Epithelial cell of esophagus (primary cell): Measurements from ENCODE around the gene AUTS2.
A peak's percentile ranks its signal among the peaks of the same experiment; 100 is the strongest.

Source experiments
- DNase-seq: peaks from one replicate; pipeline ENCODE4 v3.0.0; 2010; ENCODE audit warnings: low read depth
- H3K4me3 ChIP-seq: 2 replicates; pipeline ENCODE4 v1.5.1; 2011; ENCODE audit warnings: mild to moderate bottlenecking, low read length, control low read depth
- CTCF ChIP-seq: IDR thresholded peaks from 2 replicates; pipeline ENCODE4 v1.5.1; 2011; ENCODE audit warnings: low read depth, mild to moderate bottlenecking, low read length, control low read depth, inconsistent platforms; ENCODE audit not compliant: insufficient read depth; ENCODE audit errors: missing control alignments

AUTS2 gene

GRCh38 chr7:69723663-69724062, 125.4 kb downstream of the AUTS2 start:
- no peak overlapping the region for H3K4me3 ChIP-seq
- no peak for DNase-seq
- TF ChIP-seq CTCF = no peak

GRCh38 chr7:69728304-69728703, 130.0 kb downstream of the AUTS2 start:
- no peak for DNase-seq
- TF ChIP-seq CTCF = no peak
- no peak overlapping the region for H3K4me3 ChIP-seq

DNA sequence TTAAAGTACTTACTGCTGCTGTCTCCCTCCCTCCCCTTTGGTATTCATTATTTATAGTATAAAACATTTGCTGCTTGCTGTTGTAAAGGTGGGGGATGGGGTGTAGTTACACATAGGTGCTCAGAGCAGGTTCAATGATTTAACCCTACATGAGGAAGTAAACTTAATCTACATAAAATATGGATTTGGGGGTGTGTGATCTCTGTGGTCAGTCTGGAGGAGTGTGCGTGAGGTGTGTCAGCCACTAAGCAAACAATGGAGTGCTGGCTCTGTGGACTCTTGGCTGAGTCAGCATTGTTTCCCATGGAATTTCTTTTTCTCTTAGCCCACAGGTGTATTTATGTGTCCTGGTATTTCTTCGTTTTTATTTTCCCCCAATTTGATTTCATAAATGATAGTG, 133.9 kb downstream of the AUTS2 start:
- no peak for TF ChIP-seq CTCF
- peak; percentile 14 for DNase-seq
- H3K4me3 ChIP-seq = no peak overlapping the region

- TF ChIP-seq CTCF = no peak
These were observed 137.3 kb downstream of the AUTS2 start for GRCh38 chr7:69735582-69735981.

DNA sequence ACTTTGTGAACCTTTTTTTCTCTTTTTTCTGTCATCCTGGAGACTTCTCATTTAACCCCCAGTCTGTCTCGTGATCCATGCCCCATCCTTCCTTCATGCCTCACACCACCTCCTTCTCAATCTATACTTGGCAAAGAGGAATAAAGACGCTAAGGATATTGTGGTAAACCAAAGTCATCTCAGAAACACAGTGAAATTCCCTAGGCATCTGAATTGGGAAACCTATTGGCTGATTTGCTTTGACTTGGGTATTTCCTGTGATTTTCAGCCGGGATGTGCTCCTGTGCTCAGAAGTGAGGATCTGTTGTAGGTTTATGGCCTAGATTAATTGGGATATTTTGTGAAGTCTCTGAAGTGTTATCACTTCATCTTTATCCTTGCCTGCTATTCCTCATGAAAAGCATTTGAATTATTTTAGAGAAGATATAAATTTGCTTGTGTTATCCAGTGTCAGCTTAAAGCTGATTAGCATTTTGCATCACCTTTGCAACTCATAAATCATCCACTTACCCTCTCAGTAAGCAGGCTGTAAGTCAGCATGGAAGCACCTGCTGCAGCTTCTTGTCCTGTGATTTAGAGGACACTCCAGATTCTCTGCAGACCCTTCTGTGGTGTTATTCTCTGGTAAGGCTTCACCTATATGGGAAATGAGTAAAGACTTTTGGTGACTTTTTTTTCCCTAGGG, 138.0 kb downstream of the AUTS2 start:
- TF ChIP-seq CTCF = no peak
- H3K4me3 ChIP-seq = no peak overlapping the region
- no peak for DNase-seq

More at GRCh38 chr7:69735582-69735981, 137.3 kb downstream of the AUTS2 start:
- H3K4me3 ChIP-seq = no peak overlapping the region
- no peak for DNase-seq

DNA sequence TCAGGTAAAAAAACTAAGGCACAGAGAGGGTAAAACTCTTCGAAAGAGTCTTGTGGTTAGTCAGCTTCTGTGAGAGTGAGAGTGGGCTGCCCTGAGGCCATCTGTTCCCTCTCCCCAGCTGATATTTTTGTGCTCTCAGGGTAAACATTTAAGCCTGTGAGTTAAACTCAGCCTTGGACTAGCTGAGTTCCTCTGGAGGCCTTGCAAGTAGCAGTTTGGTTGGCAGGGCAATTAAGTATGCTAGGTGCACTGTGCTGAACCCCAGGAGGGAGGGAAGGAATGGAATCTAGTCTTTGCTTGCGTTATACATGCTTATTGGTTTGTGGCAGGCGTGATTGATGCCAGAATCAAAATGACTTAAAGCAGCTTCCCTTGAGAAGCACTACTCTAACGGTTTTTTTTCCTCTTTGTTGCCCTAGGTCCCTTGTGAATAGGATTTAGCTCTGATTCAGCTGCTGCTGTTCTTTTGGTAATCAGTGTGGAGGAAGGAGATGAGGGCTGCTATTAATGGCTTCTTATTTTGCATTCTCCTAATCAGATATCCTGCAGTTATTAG, 140.2 kb downstream of the AUTS2 start:
- H3K4me3 ChIP-seq = no peak overlapping the region
- no peak for DNase-seq
- TF ChIP-seq CTCF = no peak

GRCh38 chr7:69739190-69739589, 140.9 kb downstream of the AUTS2 start:
- H3K4me3 ChIP-seq = no peak overlapping the region
- peak; percentile 33 for DNase-seq

More at GRCh38 chr7:69739190-69739589, 140.9 kb downstream of the AUTS2 start:
- no peak for TF ChIP-seq CTCF
